GM12874 (cell line): ENCODE data around the gene UGT1A9.

Source experiments
- TF ChIP-seq, protein P1 (sequence below): IDR thresholded peaks from 2 replicates; pipeline ENCODE4 v1.5.1; 2011; ENCODE audit warnings: low read depth, mild to moderate bottlenecking, control low read depth, low read length, moderate library complexity; ENCODE audit not compliant: insufficient read depth

Gene UGT1A9

DNA sequence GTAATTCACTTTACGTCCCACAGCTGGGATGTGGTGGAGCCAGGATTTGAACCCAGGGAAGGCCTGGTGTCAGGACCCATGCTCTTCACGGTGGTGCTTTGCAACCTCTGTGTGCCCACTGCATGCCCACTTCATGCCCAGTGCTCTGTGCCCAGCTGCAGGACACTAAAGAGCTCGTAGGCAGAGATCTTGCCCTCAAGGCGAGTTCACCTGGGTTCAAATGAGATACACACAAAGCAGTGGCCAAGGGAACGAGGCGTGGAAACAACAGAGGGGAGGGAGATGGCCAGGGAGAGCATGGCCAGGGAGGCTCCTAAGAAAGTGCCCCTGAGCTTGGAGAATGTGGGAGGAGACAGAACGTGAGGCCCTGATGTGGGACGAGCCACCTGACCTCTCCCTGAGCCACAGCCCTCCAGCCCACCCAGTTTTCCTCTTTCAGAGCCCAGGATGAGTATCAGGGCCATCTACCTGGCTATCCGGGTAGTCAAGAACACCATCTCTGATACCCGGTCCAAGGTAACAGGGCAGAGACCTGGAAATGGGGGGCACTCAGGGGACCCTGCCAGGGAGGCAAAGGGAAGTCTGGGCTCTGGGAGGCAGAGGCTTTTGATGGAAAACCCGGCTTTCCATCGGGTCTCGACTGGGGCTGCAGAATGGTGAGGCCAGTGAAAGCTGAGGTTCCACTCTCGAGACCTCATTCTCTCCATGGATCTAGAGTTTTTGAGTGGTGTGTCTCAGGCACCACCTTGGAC, 126.8 kb downstream of the UGT1A9 start:
- TF ChIP-seq, protein P1, sequence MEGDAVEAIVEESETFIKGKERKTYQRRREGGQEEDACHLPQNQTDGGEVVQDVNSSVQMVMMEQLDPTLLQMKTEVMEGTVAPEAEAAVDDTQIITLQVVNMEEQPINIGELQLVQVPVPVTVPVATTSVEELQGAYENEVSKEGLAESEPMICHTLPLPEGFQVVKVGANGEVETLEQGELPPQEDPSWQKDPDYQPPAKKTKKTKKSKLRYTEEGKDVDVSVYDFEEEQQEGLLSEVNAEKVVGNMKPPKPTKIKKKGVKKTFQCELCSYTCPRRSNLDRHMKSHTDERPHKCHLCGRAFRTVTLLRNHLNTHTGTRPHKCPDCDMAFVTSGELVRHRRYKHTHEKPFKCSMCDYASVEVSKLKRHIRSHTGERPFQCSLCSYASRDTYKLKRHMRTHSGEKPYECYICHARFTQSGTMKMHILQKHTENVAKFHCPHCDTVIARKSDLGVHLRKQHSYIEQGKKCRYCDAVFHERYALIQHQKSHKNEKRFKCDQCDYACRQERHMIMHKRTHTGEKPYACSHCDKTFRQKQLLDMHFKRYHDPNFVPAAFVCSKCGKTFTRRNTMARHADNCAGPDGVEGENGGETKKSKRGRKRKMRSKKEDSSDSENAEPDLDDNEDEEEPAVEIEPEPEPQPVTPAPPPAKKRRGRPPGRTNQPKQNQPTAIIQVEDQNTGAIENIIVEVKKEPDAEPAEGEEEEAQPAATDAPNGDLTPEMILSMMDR, result no peak

DNA sequence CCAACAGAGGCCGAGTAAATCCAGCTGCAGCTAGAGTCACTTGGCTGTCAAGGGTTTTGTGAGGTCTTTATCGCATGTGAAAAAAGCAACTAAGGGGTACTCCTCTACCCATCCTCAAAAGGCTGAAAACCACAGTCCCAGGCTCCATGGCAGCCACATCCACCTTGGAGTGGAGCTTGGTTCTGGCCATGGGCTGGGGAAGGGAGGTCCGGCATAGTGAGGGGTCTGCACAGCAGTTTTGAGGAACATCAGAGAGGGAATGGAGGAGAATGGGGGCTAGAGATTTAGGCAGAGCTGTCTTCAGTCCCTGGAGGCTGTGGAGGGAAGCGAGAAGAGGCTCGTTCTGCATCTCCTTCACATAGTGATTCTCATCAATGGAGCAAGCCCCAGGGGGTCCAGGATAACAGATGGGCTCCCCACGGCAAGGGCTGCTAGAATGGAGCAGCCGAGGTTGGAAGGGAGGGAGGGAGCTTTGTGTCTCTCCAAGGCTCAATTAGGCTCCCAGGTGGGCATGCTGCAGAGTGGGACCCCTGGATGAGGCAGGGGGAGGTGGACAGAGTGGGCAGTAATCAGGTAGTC, 127.5 kb downstream of the UGT1A9 start:
- TF ChIP-seq, protein P1, result no peak

DNA sequence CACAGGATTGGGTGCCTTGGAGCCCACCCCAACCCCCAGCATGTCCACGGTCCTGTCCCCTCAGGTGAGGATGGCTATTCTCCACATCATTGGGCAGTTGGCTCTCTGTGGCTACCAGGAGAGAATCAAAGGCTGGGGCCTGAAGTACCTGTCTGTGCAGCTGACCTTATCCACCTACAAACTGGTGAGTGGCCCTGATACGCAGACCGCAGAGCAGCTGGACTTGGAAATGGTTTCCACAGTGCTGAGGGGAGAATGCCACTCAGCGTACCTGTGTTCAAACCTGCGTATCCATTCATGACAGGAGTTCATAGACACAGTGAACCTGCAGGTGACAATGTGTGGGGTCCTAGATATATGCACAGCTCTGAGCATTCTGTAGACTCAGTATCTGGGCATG, 128.0 kb downstream of the UGT1A9 start:
- TF ChIP-seq, protein P1, result no peak

DNA sequence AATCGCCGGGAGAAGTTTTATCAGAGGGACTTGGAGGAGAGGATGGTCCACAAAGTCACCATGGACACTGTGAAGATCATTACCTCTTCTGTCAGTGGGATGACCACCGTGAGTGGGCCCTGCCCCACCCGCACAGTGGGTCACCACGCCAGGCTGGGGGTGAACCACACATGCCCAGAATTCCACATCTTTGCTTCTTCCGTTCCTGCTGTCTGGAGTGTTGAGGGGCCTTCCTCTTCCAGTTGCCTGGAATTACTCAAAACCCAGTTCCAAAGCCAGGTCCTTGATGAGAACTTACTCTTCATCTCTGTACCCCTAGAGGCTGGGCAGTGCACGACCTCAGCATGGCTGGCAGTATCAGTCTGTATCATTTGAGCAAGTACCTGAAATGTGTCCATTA, 128.5 kb downstream of the UGT1A9 start:
- TF ChIP-seq, protein P1, result no peak

DNA sequence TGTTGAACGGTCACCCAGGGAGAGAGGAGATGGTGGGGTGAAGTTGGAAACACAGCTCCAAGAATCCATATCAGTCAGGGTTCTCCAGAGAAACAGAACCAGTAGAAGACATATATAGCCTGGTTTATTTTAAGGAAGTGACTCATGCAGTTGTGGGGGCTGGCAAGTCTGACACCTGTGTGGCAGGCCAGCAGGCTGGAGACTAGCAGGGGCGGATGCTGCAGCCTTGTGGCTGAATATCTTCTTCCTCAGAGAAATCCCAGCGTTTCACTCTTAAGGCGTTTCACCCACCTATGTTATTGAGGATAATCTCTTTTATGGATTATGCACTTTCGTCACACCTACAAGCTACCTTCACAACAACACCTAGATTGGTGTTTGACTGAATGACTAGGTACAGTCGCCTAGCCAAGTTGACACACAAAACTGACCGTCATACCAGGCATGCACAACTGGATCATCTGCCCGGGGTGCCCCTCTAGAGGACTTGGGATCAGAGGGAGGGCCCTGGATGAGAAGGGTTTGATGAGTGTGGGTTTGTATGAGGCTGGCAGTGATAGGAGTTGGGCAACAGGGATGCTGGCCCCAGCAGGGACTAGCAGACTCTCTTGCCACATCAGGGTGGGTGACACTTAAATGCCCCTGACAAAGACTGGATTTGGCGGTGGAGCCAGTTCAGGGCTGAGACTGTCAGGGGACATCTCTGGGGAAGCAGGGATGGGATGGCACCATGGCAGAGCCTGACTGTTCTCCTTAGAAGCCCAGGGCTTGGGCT, 129.8 kb downstream of the UGT1A9 start:
- TF ChIP-seq, protein P1, result no peak

DNA sequence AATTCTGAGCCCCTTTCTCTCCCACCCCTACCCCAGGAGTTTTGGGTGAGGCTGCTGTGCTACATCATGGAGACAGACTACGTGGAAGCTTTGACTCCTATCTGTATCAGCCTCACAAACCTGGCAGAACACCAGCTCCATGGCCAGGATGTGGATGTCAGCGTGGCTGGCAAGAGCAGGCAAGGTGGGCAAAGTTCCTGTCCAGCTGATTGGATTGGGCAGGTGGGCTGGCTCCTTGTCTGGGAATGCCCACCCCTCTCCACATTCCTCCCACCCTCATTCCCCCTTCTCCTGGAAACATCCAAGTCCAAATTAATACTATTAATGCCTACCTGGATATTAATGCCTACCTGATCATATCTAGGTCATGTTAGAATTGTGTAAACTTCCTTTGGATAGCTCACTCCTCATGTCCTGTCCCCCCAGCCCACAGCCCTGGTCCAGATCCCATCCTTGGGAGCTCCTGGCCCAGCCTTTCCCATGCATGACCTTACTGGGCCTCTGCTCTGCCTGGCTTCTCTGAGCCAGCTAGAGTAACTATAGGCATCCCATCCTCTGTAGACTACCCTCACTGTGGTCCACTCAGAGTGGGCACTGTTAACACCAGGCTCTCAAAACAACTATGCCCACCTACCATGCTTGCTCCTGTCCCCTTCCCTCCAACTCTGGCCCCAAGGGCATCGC, 130.6 kb downstream of the UGT1A9 start:
- TF ChIP-seq, protein P1, result no peak
